Muscle of leg (tissue), 11 donors: ENCODE results near the gene RAD23B. TPM values are rescaled to one million over a fixed set of nuclear protein-coding genes. Genes with fewer than 3 reads are reported as not detected.

Experiments
- DNase-seq: peaks from one replicate; pipeline ENCODE4 v3.0.0; 2013
- H3K27ac ChIP-seq: one replicate; pipeline ENCODE4 v1.5.1; 2013; ENCODE audit warnings: mild to moderate bottlenecking, low read length, control low read depth
- H3K27me3 ChIP-seq: one replicate; pipeline ENCODE4 v1.6.1; 2013; ENCODE audit warnings: low read length; ENCODE audit not compliant: control insufficient read depth, insufficient read depth
- H3K36me3 ChIP-seq: one replicate; pipeline ENCODE4 v1.6.1; 2013; ENCODE audit warnings: low read length; ENCODE audit not compliant: control insufficient read depth, insufficient read depth
- H3K4me1 ChIP-seq: one replicate; pipeline ENCODE4 v1.6.1; 2013; ENCODE audit warnings: low read length; ENCODE audit not compliant: control insufficient read depth, insufficient read depth
- H3K4me3 ChIP-seq: one replicate; pipeline ENCODE4 v1.5.1; 2013; ENCODE audit warnings: low read length, control low read depth
- H3K9me3 ChIP-seq: replicated peaks from 2 replicates; pipeline ENCODE4 v1.6.1; 2013; ENCODE audit warnings: low read depth, low read length; ENCODE audit not compliant: control insufficient read depth
- WGBS: methylation state at CpG from one replicate; pipeline ENCODE4 v1.1.5; 2013; ENCODE audit warnings: missing lambda C conversion rate; ENCODE audit not compliant: insufficient coverage; 5-methylcytosine and 5-hydroxymethylcytosine counted together
- polyA plus RNA-seq, 8 donors: library from polyadenylated mRNA; unstranded; fragments of 120-200 nt; gene quantifications; one replicate each; pipeline versions ENCODE4 v1.2.1 to v1.2.3, GENCODE V29; 2013; ENCODE audit warnings: inconsistent platforms in 1 of 8, low replicate concordance in 1 of 8; ENCODE audit not compliant: insufficient read length in 8 of 8, insufficient read depth in 1 of 8
- total RNA-seq: library from RNA; stranded (reverse); fragments of 120-200 nt; gene quantifications from one replicate; pipeline ENCODE4 v1.2.4, GENCODE V29; 2013

The RAD23B gene
- total and polyA plus RNA-seq, 9 donors, result 62.5 to 136 (median 130) TPM

GRCh38 chr9:107330420-107330819, 47.3 kb downstream of the RAD23B start:
- no peak for DNase-seq
- Histone ChIP-seq H3K9me3 (no peaks in the 10 kb centered on the region), H3K4me3 (no peak overlapping the region), H3K27me3 (no peaks in the 10 kb centered on the region), H3K4me1 (no peaks in the 10 kb centered on the region), H3K27ac (no peak overlapping the region), H3K36me3 (peaks cover 51% of the 10 kb centered on the region)
- WGBS, result no CpG with 5 or more reads among the region's 2 CpGs

- 84% methylated on average over 2 of the region's 2 CpGs for WGBS
- no peak overlapping the region for H3K27ac ChIP-seq
- no peak overlapping the region for H3K4me3 ChIP-seq
- peaks cover 58% of the 10 kb centered on the region for H3K36me3 ChIP-seq
- H3K27me3 ChIP-seq, result no peaks in the 10 kb centered on the region
- H3K4me1 ChIP-seq, result peaks cover 13% of the 10 kb centered on the region
- H3K9me3 ChIP-seq, result no peaks in the 10 kb centered on the region
- DNase-seq, result no peak
Measured at GRCh38 chr9:107332883-107333282, 49.8 kb downstream of the RAD23B start.

GRCh38 chr9:107333363-107333762, 50.3 kb downstream of the RAD23B start:
- Histone ChIP-seq H3K36me3 (peaks cover 60% of the 10 kb centered on the region), H3K9me3 (no peaks in the 10 kb centered on the region), H3K27me3 (no peaks in the 10 kb centered on the region), H3K27ac (no peak overlapping the region), H3K4me3 (no peak overlapping the region), H3K4me1 (peaks cover 18% of the 10 kb centered on the region)
- no peak for DNase-seq
- WGBS, result no CpG with 5 or more reads among the region's 2 CpGs

GRCh38 chr9:107334103-107334776, 51.2 kb downstream of the RAD23B start:
- H3K4me1 ChIP-seq, result peaks cover 23% of the 10 kb centered on the region
- no peak overlapping the region for H3K4me3 ChIP-seq
- no peak for DNase-seq
- H3K9me3 ChIP-seq, result no peaks in the 10 kb centered on the region
- 100% methylated on average over 1 of the region's 4 CpGs for WGBS
- no peak overlapping the region for H3K27ac ChIP-seq
- H3K27me3 ChIP-seq, result no peaks in the 10 kb centered on the region
- H3K36me3 ChIP-seq, result peaks cover 66% of the 10 kb centered on the region

- Histone ChIP-seq H3K4me1 (peaks cover 23% of the 10 kb centered on the region), H3K9me3 (no peaks in the 10 kb centered on the region), H3K36me3 (peaks cover 62% of the 10 kb centered on the region), H3K27me3 (no peaks in the 10 kb centered on the region), H3K4me3 (no peak overlapping the region), H3K27ac (no peak overlapping the region)
- DNase-seq, result no peak
- WGBS, result no CpG with 5 or more reads among the region's 3 CpGs
Measured at GRCh38 chr9:107335331-107335730, 52.3 kb downstream of the RAD23B start.

- DNase-seq, result no peak
- H3K4me3 ChIP-seq, result no peak overlapping the region
- no peak overlapping the region for H3K27ac ChIP-seq
- H3K4me1 ChIP-seq, result peaks cover 26% of the 10 kb centered on the region
- peaks cover 54% of the 10 kb centered on the region for H3K36me3 ChIP-seq
- H3K9me3 ChIP-seq, result no peaks in the 10 kb centered on the region
- WGBS, result 83% methylated on average over 1 of the region's 6 CpGs
- no peaks in the 10 kb centered on the region for H3K27me3 ChIP-seq
Measured at GRCh38 chr9:107336718-107337360, 53.8 kb downstream of the RAD23B start.

- Histone ChIP-seq H3K27ac (peak overlapping the region; percentile 29), H3K4me1 (peaks cover 26% of the 10 kb centered on the region), H3K27me3 (no peaks in the 10 kb centered on the region), H3K36me3 (peaks cover 47% of the 10 kb centered on the region), H3K4me3 (no peak overlapping the region), H3K9me3 (no peaks in the 10 kb centered on the region)
- DNase-seq, result peak; percentile 42
- 62% methylated on average over 9 of the region's 16 CpGs for WGBS
Measured at GRCh38 chr9:107337676-107338590, 54.9 kb downstream of the RAD23B start.

GRCh38 chr9:107338911-107339659, 56.0 kb downstream of the RAD23B start:
- no peak for DNase-seq
- peaks cover 26% of the 10 kb centered on the region for H3K4me1 ChIP-seq
- H3K27me3 ChIP-seq, result no peaks in the 10 kb centered on the region
- WGBS, result 96% methylated on average over 6 of the region's 7 CpGs
- no peak overlapping the region for H3K27ac ChIP-seq
- H3K9me3 ChIP-seq, result no peaks in the 10 kb centered on the region
- no peak overlapping the region for H3K4me3 ChIP-seq
- peaks cover 35% of the 10 kb centered on the region for H3K36me3 ChIP-seq

GRCh38 chr9:107340920-107341632, 58.0 kb downstream of the RAD23B start:
- no peak overlapping the region for H3K27ac ChIP-seq
- no peaks in the 10 kb centered on the region for H3K9me3 ChIP-seq
- peaks cover 29% of the 10 kb centered on the region for H3K4me1 ChIP-seq
- peaks cover 21% of the 10 kb centered on the region for H3K36me3 ChIP-seq
- no peak overlapping the region for H3K4me3 ChIP-seq
- no peaks in the 10 kb centered on the region for H3K27me3 ChIP-seq
- 41% methylated on average over 12 of the region's 18 CpGs for WGBS
- DNase-seq, result peak; percentile 54
